Activated B cell treated with CpG ODN at 0.5 μM for 24 hours (primary cell): ENCODE results near the gene CCNJL. TPM values are rescaled to one million over a fixed set of nuclear protein-coding genes. Genes with fewer than 3 reads are reported as not detected.

Experiments
- ATAC-seq: fragments of 200-7000 bp; cut with Tn5 transposase; one replicate; pipeline ENCODE4 v1.10.0; 2021; ENCODE audit warnings: low read depth, mild to moderate bottlenecking, moderate library complexity
- CTCF ChIA-PET: fragments of 350-600 bp; sonication (Branson Sonifier 250); formaldehyde crosslinking; loops from one replicate; lab custom pipeline; 2021; ENCODE audit warnings: antibody characterized with exemption; lab: Charles Lee
- POLR2A ChIA-PET: fragments of 350-600 bp; sonication (Branson Sonifier 250); formaldehyde crosslinking; loops from one replicate; lab custom pipeline; 2021; ENCODE audit warnings: antibody characterized with exemption; lab: Charles Lee
- DNase-seq: peaks from one replicate; pipeline ENCODE4 v3.0.0; 2022
- H3K27ac Mint-ChIP-seq: one replicate; pipeline ENCODE4 v1.8.0; 2020; ENCODE audit warnings: mixed read lengths
- H3K27me3 Mint-ChIP-seq: one replicate; pipeline ENCODE4 v1.8.0; 2021; ENCODE audit warnings: mixed read lengths
- H3K36me3 Mint-ChIP-seq: one replicate; pipeline ENCODE4 v1.8.0; 2021; ENCODE audit warnings: low read depth, mixed read lengths
- H3K4me1 Mint-ChIP-seq: one replicate; pipeline ENCODE4 v1.8.0; 2021; ENCODE audit warnings: mixed read lengths
- H3K4me3 Mint-ChIP-seq: one replicate; pipeline ENCODE4 v1.8.0; 2020; ENCODE audit warnings: mild to moderate bottlenecking, mixed read lengths
- H3K9me3 Mint-ChIP-seq: one replicate; pipeline ENCODE4 v1.8.0; 2020; ENCODE audit warnings: mixed read lengths
- CTCF ChIP-seq: fragments of 200-600 bp; IDR thresholded peaks from one replicate; pipeline ENCODE4 v1.8.0; 2022; ENCODE audit warnings: antibody characterized with exemption, mild to moderate bottlenecking
- intact Hi-C: fragments of 100-400 bp; cut with micrococcal nuclease; formaldehyde crosslinking; loops from one replicate; pipeline ENCODE4 v1.15.1; 2024
- total RNA-seq: library from RNA; stranded (reverse); gene quantifications from 2 replicates; pipeline ENCODE4 v1.2.3, GENCODE V29; 2022

CCNJL gene
- total RNA-seq, 1 donor from 2014 or later: 0.09 TPM

DNA sequence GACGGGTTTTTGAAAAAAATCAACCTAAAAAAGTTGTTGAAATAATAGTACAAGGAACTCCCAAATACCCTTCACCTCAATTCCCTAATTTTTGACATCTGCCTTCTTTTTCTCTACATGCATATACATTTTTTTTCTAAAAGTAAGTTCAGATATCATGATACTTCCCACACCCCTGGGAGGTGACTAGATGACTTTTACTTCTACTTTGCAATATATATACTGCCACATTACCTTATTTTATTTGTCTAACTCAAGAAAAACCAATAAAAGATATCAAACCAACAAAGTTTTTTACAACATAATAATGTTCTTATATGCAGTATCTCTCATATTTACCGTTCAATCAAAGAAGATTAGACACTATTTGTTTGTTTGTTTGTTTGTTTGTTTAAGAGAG lies 31.1 kb downstream of the CCNJL start:
- Mint-ChIP-seq H3K27ac (no peak overlapping the region), H3K4me3 (no peak overlapping the region)
- POLR2A ChIA-PET: no interaction called here

GRCh38 chr5:160280384-160281095 lies 31.8 kb downstream of the CCNJL start:
- no peak for TF ChIP-seq CTCF
- no peak overlapping the region for H3K4me3 Mint-ChIP-seq
- intact Hi-C loops: no loop called here
- no peak overlapping the region for H3K27ac Mint-ChIP-seq
- ATAC-seq (no peak), DNase-seq (no peak)
- ChIA-PET POLR2A (no interaction called here), CTCF (no interaction called here)
- H3K4me1 Mint-ChIP-seq: no peaks in the 10 kb centered on the region
- no peaks in the 10 kb centered on the region for H3K36me3 Mint-ChIP-seq
- H3K27me3 Mint-ChIP-seq: no peaks in the 10 kb centered on the region
- H3K9me3 Mint-ChIP-seq: no peaks in the 10 kb centered on the region

More for the DNA sequence above, 31.1 kb downstream of the CCNJL start:
- no peak for ATAC-seq
- TF ChIP-seq CTCF: no peak
- intact Hi-C loops: no loop called here
- Mint-ChIP-seq H3K4me1 (no peaks in the 10 kb centered on the region), H3K36me3 (no peaks in the 10 kb centered on the region), H3K9me3 (no peaks in the 10 kb centered on the region), H3K27me3 (peaks cover 3% of the 10 kb centered on the region)
- CTCF ChIA-PET: no interaction called here
- no peak for DNase-seq

DNA sequence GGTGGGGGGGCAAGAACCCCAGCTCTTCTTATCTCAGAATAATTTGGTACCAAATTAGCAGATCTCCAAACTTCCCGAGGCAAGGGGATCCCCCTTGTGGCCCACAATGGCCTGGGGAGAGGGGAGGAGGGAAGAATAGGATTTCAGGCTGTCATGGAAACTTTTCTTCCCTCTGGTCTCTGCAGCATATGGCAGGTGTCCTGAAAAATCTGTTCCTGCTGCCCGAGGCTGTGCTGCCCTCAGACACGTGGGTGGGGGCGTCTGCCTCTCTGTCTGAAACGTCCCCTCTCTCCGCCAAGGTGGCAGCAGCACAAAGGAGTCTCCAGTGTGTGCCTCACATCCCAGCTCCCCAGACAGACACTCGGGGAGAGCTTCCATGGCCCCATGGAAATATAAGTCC lies 34.0 kb downstream of the CCNJL start:
- ATAC-seq (no peak), DNase-seq (no peak)
- POLR2A ChIA-PET: no interaction called here
- TF ChIP-seq CTCF: no peak
- Mint-ChIP-seq H3K36me3 (no peaks in the 10 kb centered on the region), H3K27me3 (no peaks in the 10 kb centered on the region), H3K4me3 (no peak overlapping the region), H3K4me1 (no peaks in the 10 kb centered on the region), H3K9me3 (no peaks in the 10 kb centered on the region), H3K27ac (no peak overlapping the region)
- CTCF ChIA-PET: no interaction called here
- intact Hi-C loops: no loop called here

DNA sequence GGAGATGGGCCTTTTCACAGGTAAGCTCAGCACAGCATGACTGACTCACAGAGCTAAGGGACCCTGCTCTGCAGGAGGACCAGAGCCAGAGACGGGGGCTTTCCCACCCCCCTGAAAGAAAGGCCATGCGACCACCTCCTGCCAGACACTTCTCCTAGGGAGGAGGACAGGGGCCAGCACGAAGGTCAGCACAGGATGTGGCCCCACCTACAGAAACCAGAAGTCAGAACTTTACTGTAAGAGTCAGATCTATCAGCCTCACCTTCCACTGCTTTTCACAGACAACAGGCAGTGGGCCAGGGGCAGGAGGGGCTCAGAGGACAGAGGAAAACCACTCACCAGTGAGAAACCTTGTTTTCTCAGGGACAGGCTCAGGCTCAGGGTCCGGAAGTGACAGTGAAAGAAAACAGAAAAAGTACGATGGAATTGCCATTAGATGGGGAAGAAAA lies 37.9 kb downstream of the CCNJL start:
- ATAC-seq: no peak
- ChIA-PET POLR2A (no interaction called here), CTCF (interaction anchor here (0.7 kb wide), 1 partner anchor 43 kb away, joined by 3 read pairs; no protein-coding TSS in a partner anchor)
- no peak for DNase-seq
- peaks cover 2% of the 10 kb centered on the region for H3K27me3 Mint-ChIP-seq
- H3K27ac Mint-ChIP-seq: no peak overlapping the region
- H3K36me3 Mint-ChIP-seq: no peaks in the 10 kb centered on the region
- peaks cover 13% of the 10 kb centered on the region for H3K4me1 Mint-ChIP-seq
- intact Hi-C loops: no loop called here
- no peaks in the 10 kb centered on the region for H3K9me3 Mint-ChIP-seq
- no peak overlapping the region for H3K4me3 Mint-ChIP-seq
- no peak for TF ChIP-seq CTCF

DNA sequence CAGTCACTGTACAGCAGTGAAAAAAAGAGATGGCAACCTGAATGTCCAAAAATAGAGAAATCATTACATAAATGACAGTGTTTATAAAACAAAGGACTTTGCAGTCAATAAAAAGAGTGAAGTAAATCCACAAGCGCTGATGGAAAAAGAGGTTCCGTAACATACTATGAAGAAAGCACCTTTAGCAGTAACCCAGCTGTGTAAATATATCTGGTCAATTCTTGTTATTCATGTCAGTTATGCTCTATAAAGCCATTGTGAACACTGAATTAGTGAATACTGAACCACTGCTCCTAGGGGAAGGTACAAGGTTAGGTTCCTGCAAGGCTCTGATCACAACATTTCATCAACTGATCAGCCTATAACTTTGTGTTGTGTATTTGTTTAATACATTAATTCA lies 39.5 kb downstream of the CCNJL start:
- no peaks in the 10 kb centered on the region for H3K9me3 Mint-ChIP-seq
- H3K36me3 Mint-ChIP-seq: no peaks in the 10 kb centered on the region
- DNase-seq: no peak
- CTCF ChIA-PET: interaction anchor here (0.6 kb wide), 1 partner anchor 29 kb away, joined by 3 read pairs; no protein-coding TSS in a partner anchor
- TF ChIP-seq CTCF: no peak
- H3K4me1 Mint-ChIP-seq: peaks cover 13% of the 10 kb centered on the region
- ATAC-seq: no peak
- POLR2A ChIA-PET: no interaction called here
- H3K27ac Mint-ChIP-seq: no peak overlapping the region
- H3K27me3 Mint-ChIP-seq: peaks cover 5% of the 10 kb centered on the region
- intact Hi-C loops: no loop called here
- H3K4me3 Mint-ChIP-seq: no peak overlapping the region
